NOMO-1 (cell line): Measurements from ENCODE around the gene TATDN2.

Experiments used
- DNase-seq, 2 experiments: peaks; one replicate each; lab custom pipeline; 2025; ENCODE audit not compliant: unreplicated experiment in 2 of 2; lab: John Stamatoyannopoulos, UW

The TATDN2 gene

GRCh38 chr3:10248184-10248983, at the start of gene TATDN2:
Gene TATDN2 (plus strand): TSS chr3:10248459. CDS start chr3:10249201, 742 bp downstream.
- DNase-seq: peak; percentile 92 to 97

GRCh38 chr3:10198761-10199649, 49.3 kb upstream of the TATDN2 start:
- peak; percentile 50 to 59 for DNase-seq

- no peak for DNase-seq
Measured at GRCh38 chr3:10204921-10205320, 43.3 kb upstream of the TATDN2 start.

GRCh38 chr3:10205451-10206165, 42.7 kb upstream of the TATDN2 start:
- DNase-seq: no peak

GRCh38 chr3:10206166-10206511, 42.1 kb upstream of the TATDN2 start:
- no peak for DNase-seq

GRCh38 chr3:10213156-10213792, 35.0 kb upstream of the TATDN2 start:
- no peak for DNase-seq

GRCh38 chr3:10215578-10216368, 32.5 kb upstream of the TATDN2 start:
- DNase-seq: no peak

- no peak for DNase-seq
Measured at GRCh38 chr3:10217359-10217758, 30.9 kb upstream of the TATDN2 start.

GRCh38 chr3:10219737-10220136, 28.5 kb upstream of the TATDN2 start:
- no peak for DNase-seq

- DNase-seq: peak; percentile 57 to 81
Measured at GRCh38 chr3:10223676-10224639, 24.3 kb upstream of the TATDN2 start.

- peak; percentile 64 to 86 for DNase-seq
Measured at GRCh38 chr3:10224794-10225665, 23.2 kb upstream of the TATDN2 start.

GRCh38 chr3:10226293-10226692, 22.0 kb upstream of the TATDN2 start:
- no peak for DNase-seq

GRCh38 chr3:10228248-10228950, 19.9 kb upstream of the TATDN2 start:
- DNase-seq: peak; percentile 13 to 14

- DNase-seq: no peak
Measured at GRCh38 chr3:10229576-10229975, 18.7 kb upstream of the TATDN2 start.

- peak; percentile 51 to 54 for DNase-seq
Measured at GRCh38 chr3:10232137-10232536, 16.1 kb upstream of the TATDN2 start.

- DNase-seq: no peak
Measured at GRCh38 chr3:10233988-10234387, 14.3 kb upstream of the TATDN2 start.

GRCh38 chr3:10234526-10235230, 13.6 kb upstream of the TATDN2 start:
- no peak for DNase-seq
